Hepatocyte (in vitro differentiated cells): ENCODE measurements around the gene CPD. TPM values are rescaled to one million over a fixed set of nuclear protein-coding genes. Genes with fewer than 3 reads are reported as not detected.

Source experiments
- DNase-seq: peaks from one replicate; pipeline ENCODE4 v3.0.0-alpha.2; 2016; ENCODE audit warnings: low spot score
- H2AFZ ChIP-seq: fragments of 200-600 bp; sonication (generic); 2 replicates; pipeline ENCODE4 v1.6.0; 2016; ENCODE audit warnings: antibody characterized with exemption, mild to moderate bottlenecking
- H3K27ac ChIP-seq: fragments of 200-600 bp; sonication (generic); 2 replicates; pipeline ENCODE4 v1.5.1; 2016; ENCODE audit warnings: mild to moderate bottlenecking
- H3K27me3 ChIP-seq: fragments of 200-600 bp; sonication (generic); 2 replicates; pipeline ENCODE4 v1.6.1; 2016
- H3K36me3 ChIP-seq: fragments of 200-600 bp; sonication (generic); replicated peaks from 2 replicates; pipeline ENCODE4 v1.5.1; 2016; ENCODE audit warnings: low read depth; ENCODE audit not compliant: insufficient read depth
- H3K4me1 ChIP-seq: fragments of 200-600 bp; sonication (generic); 2 replicates; pipeline ENCODE4 v1.5.1; 2016; ENCODE audit warnings: mild to moderate bottlenecking, moderate library complexity; ENCODE audit not compliant: insufficient read depth
- H3K4me2 ChIP-seq: fragments of 200-600 bp; sonication (generic); 2 replicates; pipeline ENCODE4 v1.6.0; 2016
- H3K4me3 ChIP-seq: fragments of 200-600 bp; sonication (generic); 2 replicates; pipeline ENCODE4 v1.5.1; 2016; ENCODE audit warnings: mild to moderate bottlenecking
- H3K79me2 ChIP-seq: fragments of 200-600 bp; sonication (generic); 2 replicates; pipeline ENCODE4 v1.6.0; 2017; ENCODE audit warnings: mild to moderate bottlenecking
- H3K9me2 ChIP-seq: fragments of 200-600 bp; sonication (generic); replicated peaks from 2 replicates; pipeline ENCODE4 v1.6.0; 2017; ENCODE audit warnings: mild to moderate bottlenecking; ENCODE audit not compliant: insufficient read depth
- H3K9me3 ChIP-seq: fragments of 200-600 bp; sonication (generic); 2 replicates; pipeline ENCODE4 v1.5.1; 2016; ENCODE audit warnings: low read depth, mild to moderate bottlenecking
- H4K20me1 ChIP-seq: fragments of 200-600 bp; sonication (generic); 2 replicates; pipeline ENCODE4 v1.6.0; 2016; ENCODE audit warnings: mild to moderate bottlenecking; ENCODE audit not compliant: insufficient read depth, poor library complexity, severe bottlenecking
- EZH2 ChIP-seq: fragments of 200-600 bp; sonication (generic); IDR thresholded peaks from 2 replicates; pipeline ENCODE4 v1.6.1; 2016; ENCODE audit warnings: antibody characterized with exemption, mild to moderate bottlenecking, borderline replicate concordance
- EZH2phosphoT487 ChIP-seq: fragments of 200-600 bp; sonication (generic); IDR thresholded peaks from one replicate; pipeline ENCODE4 v1.6.1; 2018; ENCODE audit warnings: antibody characterized with exemption, mild to moderate bottlenecking, low read depth, moderate library complexity; ENCODE audit not compliant: unreplicated experiment, severe bottlenecking
- WGBS: methylation state at CpG from one replicate; pipeline ENCODE4 v1.1.6; 2016; ENCODE audit warnings: low lambda C conversion rate; ENCODE audit errors: missing lambda C conversion rate; 5-methylcytosine and 5-hydroxymethylcytosine counted together
- polyA plus RNA-seq: library from polyadenylated mRNA; unstranded; fragments of >200 nt; fragmentation: Nextera tagmentation; extraction: Ambion mirVana; gene quantifications from 2 replicates; pipeline ENCODE4 v1.2.1, GENCODE V29; 2016
- total RNA-seq: library from RNA; depleted of rRNA; stranded (reverse); fragments of >200 nt; gene quantifications from 2 replicates; pipeline ENCODE4 v1.2.3, GENCODE V29; 2014
- TF ChIP-seq, protein P1 (sequence below): fragments of 200-600 bp; sonication (generic); IDR thresholded peaks from 2 replicates; pipeline ENCODE4 v1.5.1; 2016; ENCODE audit warnings: antibody characterized with exemption, mild to moderate bottlenecking; ENCODE audit not compliant: poor library complexity

Gene CPD
- total and polyA plus RNA-seq, 2 experiments from 2014 or later: 20.7 to 80.6 TPM

DNA sequence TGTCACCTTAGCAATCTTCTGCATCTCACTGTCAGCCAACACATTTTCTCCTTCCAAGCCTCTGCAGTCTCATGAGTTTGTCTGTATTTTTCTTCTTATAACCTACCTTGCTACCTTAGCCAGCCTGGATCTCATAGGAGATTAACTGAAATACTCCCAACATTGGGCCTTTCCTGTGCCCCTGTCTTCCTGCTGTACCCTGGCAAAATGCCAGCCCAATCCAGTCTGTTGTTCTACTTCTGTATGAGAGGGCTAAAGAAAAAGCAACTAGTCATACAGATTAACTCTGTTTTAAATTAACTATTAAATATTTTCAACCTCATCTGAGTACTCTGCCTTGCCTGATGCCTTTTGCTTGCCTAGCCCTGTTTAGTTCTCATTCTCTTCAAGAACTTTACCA is 116.9 kb downstream of the CPD start:
- Histone ChIP-seq H3K79me2 (peaks cover 6% of the 10 kb centered on the region), H3K9me3 (no peaks in the 10 kb centered on the region), H4K20me1 (no peaks in the 10 kb centered on the region), H3K27me3 (no peaks in the 10 kb centered on the region), H3K27ac (no peak overlapping the region), H3K4me3 (no peak overlapping the region), H2AFZ (no peak overlapping the region), H3K36me3 (peaks cover 3% of the 10 kb centered on the region), H3K9me2 (no peaks in the 10 kb centered on the region), H3K4me1 (no peaks in the 10 kb centered on the region), H3K4me2 (no peak overlapping the region)
- peak; percentile 6 for DNase-seq
- TF ChIP-seq, protein P1, sequence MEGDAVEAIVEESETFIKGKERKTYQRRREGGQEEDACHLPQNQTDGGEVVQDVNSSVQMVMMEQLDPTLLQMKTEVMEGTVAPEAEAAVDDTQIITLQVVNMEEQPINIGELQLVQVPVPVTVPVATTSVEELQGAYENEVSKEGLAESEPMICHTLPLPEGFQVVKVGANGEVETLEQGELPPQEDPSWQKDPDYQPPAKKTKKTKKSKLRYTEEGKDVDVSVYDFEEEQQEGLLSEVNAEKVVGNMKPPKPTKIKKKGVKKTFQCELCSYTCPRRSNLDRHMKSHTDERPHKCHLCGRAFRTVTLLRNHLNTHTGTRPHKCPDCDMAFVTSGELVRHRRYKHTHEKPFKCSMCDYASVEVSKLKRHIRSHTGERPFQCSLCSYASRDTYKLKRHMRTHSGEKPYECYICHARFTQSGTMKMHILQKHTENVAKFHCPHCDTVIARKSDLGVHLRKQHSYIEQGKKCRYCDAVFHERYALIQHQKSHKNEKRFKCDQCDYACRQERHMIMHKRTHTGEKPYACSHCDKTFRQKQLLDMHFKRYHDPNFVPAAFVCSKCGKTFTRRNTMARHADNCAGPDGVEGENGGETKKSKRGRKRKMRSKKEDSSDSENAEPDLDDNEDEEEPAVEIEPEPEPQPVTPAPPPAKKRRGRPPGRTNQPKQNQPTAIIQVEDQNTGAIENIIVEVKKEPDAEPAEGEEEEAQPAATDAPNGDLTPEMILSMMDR: no peak
- TF ChIP-seq EZH2 (no peak), EZH2phosphoT487 (no peak)

DNA sequence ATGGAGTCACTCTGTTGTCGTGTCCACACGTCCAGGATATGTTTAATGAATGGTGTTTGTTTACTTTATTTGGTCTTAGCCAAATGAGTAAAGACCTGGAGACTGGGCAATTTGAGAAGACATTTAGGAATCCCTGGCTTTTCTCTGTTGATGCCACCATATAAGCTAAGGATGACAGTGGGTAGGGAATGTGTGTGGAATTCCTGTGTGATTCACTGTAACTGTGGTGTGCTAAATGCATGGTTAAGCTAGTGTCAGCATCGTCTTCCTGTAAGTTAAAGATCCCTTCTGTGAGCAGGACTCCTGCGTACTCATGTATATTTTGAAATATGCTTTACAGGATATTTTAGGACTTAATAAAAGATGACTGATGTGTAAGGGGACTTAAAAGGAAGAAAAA is 124.8 kb downstream of the CPD start:
- 77% methylated on average over 4 of the region's 4 CpGs for WGBS

DNA sequence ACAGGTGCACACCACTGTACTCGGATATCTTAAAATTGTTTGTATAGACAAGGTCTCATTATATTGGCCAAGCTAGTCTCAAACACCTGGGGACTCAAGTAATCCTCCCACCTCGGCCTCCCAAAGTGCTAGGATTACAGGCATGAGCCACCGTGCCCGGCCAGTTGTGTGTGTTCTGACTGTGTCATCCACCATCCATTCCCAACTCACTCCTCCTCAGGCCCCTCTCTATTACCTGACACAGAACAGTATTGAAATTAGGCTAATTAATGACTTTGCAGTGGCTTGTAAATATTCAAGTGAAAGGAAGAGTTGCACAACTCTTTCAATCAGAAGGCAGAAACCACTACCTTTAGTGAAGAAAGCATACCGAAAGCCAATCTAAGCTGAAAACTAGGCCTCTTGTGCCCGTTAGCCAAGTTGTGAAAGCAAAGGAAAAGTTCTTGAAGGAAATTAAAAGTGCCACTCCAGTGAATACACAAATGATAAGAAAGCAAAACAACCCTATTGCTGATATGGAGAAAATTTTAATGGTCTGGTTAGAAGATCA is 127.2 kb downstream of the CPD start:
- no peaks in the 10 kb centered on the region for H3K79me2 ChIP-seq
- WGBS: 94% methylated on average over 6 of the region's 6 CpGs
- no peak overlapping the region for H2AFZ ChIP-seq
- H3K9me2 ChIP-seq: no peaks in the 10 kb centered on the region
- H3K4me2 ChIP-seq: no peak overlapping the region
- TF ChIP-seq EZH2phosphoT487: no peak
- no peak for TF ChIP-seq EZH2
- TF ChIP-seq, protein P1: no peak
- DNase-seq: no peak
- H4K20me1 ChIP-seq: no peaks in the 10 kb centered on the region
- H3K4me3 ChIP-seq: no peak overlapping the region
- no peak overlapping the region for H3K27ac ChIP-seq
- H3K27me3 ChIP-seq: no peaks in the 10 kb centered on the region
- no peaks in the 10 kb centered on the region for H3K36me3 ChIP-seq
- no peaks in the 10 kb centered on the region for H3K4me1 ChIP-seq
- no peaks in the 10 kb centered on the region for H3K9me3 ChIP-seq

More for the DNA sequence above, 124.8 kb downstream of the CPD start:
- Histone ChIP-seq H3K27me3 (no peaks in the 10 kb centered on the region), H4K20me1 (no peaks in the 10 kb centered on the region), H3K27ac (no peak overlapping the region), H3K4me1 (no peaks in the 10 kb centered on the region), H2AFZ (no peak overlapping the region), H3K36me3 (no peaks in the 10 kb centered on the region), H3K4me2 (no peak overlapping the region), H3K9me3 (no peaks in the 10 kb centered on the region), H3K9me2 (no peaks in the 10 kb centered on the region), H3K4me3 (no peak overlapping the region), H3K79me2 (no peaks in the 10 kb centered on the region)
- DNase-seq: no peak
- TF ChIP-seq EZH2phosphoT487: no peak
- no peak for TF ChIP-seq EZH2
- TF ChIP-seq, protein P1: no peak

DNA sequence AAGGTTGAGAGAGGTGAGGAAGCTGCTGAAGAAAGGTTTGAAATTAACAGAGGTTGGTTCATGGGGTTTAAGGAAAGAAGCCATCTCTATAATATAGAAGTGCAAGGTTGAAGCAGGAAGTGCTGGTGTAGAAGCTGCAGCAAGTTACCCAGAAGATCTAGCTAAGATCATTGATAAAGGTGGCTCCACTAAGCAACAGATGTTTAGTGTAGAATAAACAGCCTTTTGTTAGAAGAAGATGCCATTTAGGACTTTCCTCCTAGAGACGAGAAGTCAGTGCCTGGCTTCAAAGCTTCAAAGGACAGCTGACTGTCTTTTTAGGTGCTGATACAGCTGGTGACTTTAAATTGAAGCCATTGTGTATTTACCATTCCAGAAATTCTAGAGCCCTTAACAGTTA is 127.8 kb downstream of the CPD start:
- WGBS: 74% methylated on average over 1 of the region's 1 CpG
- no peak for TF ChIP-seq EZH2
- no peak for TF ChIP-seq EZH2phosphoT487
- TF ChIP-seq, protein P1: no peak
- Histone ChIP-seq H3K9me2 (no peaks in the 10 kb centered on the region), H4K20me1 (no peaks in the 10 kb centered on the region), H3K4me1 (no peaks in the 10 kb centered on the region), H3K27ac (no peak overlapping the region), H3K36me3 (no peaks in the 10 kb centered on the region), H3K27me3 (no peaks in the 10 kb centered on the region), H3K9me3 (no peaks in the 10 kb centered on the region), H3K79me2 (no peaks in the 10 kb centered on the region), H2AFZ (no peak overlapping the region), H3K4me2 (no peak overlapping the region), H3K4me3 (no peak overlapping the region)
- DNase-seq: no peak
